ENCODE measurements around the gene FCRL1.

FCRL1 gene

DNA sequence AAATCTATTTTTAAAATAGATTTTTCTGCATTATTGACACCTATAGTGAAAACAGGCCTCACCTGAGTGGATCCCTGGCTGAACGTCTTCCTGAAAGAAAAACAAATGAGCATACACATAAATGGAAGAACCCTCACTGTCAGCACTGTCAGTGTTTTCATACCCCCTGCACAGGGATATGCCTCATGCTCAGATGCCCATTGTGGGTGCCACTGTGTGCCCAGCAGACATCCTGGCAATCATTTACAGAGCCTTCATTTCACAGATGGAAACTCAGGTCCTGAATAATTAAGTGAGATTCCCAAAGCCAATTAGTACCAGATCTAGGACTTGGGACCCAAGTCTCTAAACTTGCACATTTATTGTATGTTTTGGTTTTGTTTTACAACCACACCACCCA, 19.9 kb downstream of the FCRL1 start:
- no peak for DNase-seq

DNA sequence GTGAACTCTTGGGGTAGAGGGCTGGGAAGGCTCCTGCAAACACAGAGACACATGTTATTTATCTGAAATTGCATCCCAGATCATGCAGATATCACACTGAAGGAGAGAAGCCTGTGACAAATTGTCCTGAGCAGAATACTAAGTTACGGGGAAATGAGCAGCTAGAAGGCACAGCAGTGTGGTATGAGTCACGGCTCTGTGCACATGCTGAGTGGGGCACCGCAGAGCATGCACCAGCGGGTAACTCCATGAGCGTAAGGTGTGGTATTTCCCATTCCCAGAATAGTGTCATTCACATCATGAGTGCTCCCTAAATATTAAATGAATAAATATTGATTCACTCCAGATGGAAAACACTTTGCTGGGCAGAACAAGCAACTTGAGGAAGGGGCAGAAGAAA, 21.7 kb downstream of the FCRL1 start:
- no peak for DNase-seq

DNA sequence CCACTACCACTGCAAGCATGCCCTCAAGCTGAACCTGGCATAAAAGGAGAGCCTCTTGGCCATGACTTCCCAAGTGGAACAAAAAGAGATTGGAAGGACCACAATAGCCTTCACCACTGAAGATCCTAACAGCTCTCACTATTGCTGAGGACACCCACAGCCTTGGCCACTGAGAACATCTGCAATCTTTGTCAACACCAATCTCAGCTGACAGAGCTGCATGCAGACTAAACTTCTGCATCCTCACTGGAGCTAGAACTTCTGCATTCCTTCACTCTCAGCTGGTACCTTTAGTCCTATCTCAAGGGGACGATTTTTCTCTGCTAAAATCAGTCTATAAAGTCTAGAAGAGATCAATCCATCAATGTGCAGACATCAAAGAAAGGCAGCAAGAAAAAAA, 34.7 kb downstream of the FCRL1 start:
- DNase-seq, result no peak

DNA sequence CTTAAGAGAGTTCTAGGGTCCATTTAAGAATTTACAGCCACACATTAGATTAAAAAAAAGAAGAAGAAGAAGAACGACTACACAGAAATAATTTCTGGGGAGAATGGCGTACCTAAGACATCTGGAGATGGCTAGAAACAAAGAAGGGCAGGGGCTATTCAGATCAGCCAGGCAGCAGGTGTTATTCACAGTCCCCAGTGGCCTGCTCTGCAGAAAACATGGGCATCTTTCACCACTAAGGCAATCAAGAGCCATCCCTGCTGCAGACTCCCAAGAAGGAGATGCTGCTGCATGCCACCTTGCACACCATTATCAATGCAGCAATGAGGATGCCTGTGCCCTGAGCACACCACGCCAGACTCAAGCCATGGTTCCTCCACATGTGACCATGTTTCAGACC, 35.1 kb downstream of the FCRL1 start:
- DNase-seq, result no peak

DNA sequence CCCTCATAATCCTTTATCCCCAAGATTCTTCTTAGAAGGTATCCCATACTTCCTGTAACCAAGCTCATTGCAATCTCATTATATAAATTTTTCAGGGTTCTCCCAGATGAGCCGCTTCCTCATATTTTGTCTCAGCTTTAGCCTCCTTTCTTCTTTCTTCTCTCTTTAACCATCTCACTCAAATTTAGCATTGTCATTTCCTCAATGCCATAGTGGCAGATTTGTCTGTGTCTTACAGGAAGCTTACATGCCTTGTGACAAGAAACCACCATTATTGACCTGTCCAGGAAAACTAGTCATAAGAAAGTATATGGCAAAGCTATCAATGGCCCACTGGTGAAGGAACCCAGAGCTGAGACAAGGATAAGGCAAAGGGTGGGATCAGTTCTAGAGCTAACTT, 37.0 kb downstream of the FCRL1 start:
- peak; percentile 19 for DNase-seq

DNA sequence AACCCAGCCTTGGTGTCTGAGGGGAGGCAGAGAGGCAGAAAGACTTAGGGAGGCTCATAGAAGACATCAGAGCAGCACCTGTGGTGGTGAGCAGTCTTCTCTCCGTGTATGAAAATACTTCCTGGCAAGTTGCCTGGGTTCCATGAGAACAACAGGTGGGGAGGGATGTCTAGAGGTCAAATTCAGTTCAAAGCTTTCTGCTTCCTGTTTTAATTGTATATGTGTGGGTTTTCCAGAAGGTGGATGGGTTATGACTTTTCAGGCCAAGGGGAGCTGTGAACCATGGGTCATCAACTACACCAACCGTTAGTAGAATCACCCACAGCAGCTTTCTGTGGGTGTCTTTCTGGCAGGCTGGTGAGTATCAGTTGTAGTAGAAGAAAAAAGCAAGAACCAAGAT, 38.9 kb downstream of the FCRL1 start:
- DNase-seq, result no peak

DNA sequence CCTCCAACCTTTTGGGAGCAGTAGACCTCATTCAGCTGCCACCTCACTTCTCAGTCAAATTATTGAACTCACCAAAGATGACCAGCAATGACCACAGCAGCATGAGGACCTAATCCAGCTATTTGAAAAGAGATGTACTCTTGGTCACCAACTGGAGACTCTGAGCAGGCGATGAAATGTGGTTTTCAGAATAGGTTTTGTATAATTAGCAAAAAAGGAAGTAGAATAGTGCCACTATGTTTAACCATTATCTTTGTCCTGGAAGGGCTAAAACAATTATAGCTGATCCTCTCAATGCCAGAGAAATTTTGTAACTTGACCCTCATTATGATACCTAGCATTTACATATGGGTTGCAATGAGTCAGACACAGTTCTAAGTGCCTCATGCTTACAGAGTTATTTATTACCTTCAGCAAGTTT, 42.9 kb downstream of the FCRL1 start, which contains the start of gene FCRL2:
Gene FCRL2 (minus strand): TSS at position 162 of the 421 bp plus-strand sequence. CDS start 59 bp downstream, at position 103.
- no peak for DNase-seq

DNA sequence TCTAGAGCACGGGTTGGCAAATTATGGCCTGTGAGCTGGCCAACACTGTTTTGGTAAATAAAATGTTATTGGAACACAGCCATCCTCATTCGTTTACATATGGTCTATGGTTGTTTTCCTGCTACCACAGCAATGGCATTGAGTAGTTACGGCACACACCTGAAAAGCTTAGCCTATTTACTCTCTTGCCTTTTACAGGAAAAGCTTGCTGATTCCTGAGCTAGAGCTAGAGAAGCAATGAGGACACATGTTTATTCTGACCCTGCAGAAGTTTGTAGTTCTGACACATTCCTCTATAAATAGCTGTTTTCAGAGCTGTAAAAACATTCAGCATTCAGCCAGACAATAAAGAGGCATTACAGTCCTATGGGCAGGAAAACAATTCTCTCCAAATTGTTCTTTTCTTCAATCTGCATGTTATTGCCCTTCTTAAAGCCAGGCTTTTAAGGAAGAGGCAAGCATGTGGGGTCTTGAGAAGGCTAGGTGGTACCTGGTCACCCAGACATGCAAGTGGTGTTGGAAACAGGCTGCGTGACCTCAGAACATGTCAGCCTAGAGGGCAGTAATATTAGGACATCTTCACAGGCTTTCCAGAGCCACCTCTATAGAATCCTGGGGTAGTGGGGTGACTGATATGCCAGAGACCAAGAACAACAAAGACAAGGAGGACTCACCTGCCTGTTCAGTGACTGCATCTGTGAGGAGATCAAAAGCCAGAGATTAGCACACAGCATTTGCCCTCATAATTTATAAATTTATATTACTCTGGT, 44.6 kb downstream of the FCRL1 start:
- DNase-seq, result no peak

DNA sequence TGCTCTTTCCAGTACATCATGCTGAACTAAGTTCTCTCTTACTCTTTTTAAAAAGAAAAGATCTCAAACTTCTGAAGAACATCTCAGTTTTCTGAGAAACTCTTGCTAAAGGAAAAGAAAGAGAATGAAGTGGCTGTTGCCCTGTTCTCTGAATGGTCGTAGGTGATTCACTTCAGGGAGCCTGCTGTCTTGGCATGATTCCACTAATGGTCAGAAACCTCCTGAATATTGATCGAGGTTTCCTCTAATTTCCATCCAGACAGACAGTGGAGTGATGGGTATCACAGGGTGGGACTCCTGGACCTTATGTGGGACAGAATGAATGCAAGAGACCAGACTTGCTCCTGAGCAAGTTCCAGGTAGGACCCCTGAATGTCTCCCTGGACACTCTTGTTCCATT, 45.5 kb downstream of the FCRL1 start:
- no peak for DNase-seq

DNA sequence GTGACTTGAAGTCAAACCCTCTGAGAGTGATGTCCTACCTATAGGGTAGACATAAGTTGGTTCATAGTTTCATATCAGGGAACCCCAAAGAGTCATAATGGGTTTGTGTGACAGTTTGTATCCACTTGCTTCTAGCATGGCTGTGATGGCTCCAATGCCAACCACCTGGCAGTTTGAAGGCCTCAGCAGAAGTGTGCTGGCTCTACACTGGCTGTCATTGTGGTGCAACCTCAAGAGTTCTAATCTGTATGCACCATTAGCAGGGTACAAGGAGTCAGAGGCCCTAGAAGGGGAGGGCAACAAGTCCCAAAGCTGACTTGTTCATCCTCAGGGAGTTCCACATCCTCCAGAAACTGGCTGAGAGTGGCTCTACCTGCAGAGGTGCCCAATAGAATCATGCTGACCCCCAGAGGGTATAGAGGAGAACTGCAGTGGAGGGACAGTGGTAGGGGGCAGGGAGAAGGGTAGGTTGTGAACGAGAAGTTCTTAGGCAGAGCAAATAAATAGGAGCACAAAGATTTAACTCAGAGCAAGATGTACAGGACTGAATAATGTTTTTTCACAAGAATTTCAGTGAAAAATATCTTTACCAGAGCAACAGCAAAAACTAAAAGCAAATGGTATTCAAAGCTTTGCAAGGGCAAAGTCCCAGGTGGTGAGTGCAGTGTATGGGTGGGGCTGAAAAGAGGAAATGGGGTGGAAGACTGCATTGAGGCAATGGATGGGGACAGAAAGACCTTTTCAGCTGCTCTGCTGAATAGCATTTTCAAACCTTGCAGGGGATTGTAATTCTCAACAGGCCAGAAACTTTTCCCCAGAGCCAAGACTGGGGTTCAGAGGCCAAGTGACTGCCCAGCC, 46.2 kb downstream of the FCRL1 start:
- DNase-seq, result no peak

DNA sequence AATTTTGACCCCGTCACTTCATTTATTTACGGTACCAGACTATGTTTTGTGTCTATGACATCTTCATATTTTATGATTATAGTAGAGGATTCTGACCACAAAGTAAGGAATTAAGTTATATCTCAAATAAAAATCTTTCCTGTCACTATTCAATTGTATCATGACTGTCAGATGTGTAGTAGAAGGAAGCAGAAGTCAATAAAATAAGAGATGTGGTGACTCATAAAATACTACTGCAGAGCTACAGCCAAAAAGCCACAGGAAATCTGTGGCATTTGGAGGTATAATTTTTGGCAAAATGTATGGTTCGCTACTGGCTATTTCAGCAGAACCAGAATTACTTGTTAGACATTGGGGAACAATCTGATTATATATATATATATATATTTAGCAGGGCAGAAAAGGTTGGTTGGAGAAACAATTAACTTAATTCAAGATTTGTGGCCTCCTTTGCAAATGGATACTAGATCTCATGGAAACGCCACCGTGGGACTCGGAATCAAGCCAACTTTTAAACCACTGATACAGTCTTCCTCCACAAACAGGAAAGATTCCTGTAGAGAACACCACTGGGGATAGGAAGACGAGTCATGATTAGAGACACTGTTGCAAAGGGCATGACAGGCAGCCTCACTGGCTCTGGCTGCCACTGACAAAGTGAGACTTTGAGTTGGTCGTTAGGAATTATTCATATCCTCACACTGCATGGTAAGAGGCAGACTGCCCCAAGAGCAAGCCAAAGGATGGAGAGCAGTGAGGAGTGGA, 48.1 kb downstream of the FCRL1 start:
- peak; percentile 39 for DNase-seq

DNA sequence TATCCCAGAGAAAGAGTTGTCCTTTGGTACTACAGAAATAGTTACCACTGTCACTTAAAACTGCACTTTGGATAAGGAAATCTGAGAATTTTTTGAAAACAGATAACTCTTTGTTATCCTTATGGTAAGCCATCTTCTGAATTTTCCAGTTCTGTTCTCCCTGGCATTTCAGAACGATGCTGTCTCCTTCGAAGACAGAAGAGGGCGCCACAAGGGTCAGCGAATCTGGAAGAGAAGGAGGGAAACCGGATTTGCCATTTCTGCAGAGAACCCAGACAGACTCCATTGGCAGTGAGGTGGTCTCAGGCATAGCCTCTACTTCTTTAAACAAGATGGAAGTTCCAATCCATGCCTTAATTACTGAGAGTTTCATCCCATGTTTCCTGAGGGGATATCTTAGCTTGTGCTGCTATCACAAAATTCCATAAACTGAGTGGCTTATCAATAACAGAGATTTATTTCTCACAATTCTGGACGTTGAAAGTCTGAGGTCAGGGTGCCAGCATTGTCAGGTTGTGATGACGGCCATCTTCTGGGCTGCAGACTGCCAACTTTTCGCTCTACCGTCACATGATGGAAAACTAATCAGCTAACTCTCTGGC, 49.4 kb downstream of the FCRL1 start:
- DNase-seq, result no peak

DNA sequence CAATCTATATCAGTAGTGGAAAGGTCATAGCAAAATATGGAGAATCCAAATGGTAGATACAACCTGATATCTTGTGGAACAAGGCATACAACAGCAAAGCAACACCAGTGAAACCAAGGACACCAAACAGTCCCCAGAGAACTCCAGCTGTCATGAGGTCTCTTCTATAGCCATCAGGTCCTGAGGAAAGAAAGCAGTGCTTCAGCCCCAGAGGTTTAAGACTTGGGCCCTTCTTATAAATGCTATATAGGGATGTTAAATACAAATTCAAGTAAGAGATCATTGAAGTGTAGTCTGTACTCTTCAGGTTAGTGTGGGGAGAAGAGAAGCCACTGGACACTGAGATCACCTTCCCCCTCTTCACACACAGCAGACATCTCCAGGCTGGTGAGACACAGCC, 53.1 kb downstream of the FCRL1 start:
- DNase-seq, result no peak

DNA sequence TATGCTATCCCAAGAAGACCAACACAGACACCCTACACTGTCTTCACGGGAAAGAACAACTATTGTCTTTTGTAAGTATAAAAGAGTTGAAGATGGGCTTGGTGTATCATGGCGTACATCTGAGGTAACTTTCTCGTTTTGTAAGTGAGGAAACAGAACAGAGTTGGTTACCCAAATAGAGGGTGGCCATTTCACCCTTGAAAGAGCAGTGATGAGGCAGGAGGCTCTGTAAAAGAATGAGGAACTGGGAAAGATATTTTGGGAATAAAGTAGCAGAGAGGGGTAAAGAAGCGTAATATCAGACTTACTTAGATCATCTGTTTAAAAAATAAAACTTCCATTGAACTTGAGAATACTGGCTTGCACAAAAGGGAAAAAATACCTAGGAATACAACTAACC, 61.9 kb downstream of the FCRL1 start:
- no peak for DNase-seq

DNA sequence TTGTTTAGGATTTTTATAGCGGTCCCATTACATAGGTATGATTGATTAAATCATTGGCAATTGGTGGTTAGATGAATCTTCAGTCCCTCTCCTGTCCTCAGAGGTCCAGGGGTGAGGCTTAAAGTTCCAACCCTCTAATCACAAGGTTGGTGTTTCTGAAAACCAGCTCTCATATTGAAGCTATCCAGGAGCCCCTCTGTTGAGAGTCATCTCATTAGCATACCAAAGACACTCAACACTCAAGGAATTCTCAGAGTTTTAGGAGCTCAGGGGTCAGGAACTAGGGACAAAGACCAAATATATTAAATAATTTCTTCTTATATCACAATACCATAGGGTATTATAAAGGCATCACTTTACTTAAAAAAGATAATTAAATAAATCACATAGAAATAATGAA, 66.3 kb downstream of the FCRL1 start:
- DNase-seq, result no peak

DNA sequence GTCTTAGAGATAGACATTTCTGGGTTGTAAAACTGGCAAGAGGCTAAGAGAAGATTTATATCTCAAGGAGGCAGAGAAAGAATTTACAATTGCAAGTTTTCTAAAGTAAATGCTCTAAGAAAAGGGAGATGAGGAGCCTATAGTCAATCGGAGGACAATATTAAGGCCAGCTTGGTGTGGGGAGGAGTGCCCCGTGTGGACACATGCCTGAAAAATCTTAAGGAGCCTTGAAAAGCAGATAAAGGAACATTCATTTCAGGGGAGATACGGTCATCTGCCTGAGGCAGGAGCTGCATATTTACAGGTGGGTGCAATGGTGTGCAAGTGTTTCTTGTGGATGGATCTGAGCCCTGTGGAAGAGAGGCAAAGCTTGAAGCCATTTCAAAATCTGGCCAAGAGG, 68.6 kb downstream of the FCRL1 start:
- no peak for DNase-seq

DNA sequence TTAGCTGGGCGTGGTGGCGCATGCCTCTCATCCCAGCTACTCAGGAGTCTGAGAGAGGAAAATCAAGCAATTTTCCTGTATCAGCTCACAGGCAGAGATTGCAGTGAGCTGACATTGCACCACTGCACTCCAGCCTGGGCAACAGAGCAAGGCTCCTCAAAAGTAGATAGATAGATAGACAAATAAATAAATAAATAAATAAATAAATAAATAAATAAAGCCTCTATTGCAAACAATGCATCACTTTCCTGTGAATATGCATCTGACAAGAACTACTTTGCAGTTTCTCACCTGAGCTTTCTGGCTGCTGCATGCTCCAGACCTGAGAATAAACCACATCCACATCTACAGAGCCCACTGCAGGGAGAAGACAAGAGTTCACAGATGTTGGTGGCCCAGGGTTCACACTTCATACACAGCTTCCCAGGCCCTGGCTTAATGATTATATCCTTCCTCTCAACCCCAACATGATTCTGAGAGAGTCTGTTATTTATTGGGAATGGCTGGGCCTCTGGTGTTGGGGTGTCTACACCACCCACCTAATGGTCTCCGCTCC, 71.6 kb downstream of the FCRL1 start:
- no peak for DNase-seq
